ENCODE results near the gene GPR37L1.

The GPR37L1 gene

GRCh38 chr1:202133496-202133895, 10.8 kb downstream of the GPR37L1 start:
- Histone ChIP-seq H3K4me3 (ENCODE audit: low read depth, low read length) (no peak overlapping the region), H3K9me3 (ENCODE audit: control insufficient read depth, insufficient read depth, low read depth, low read length) (no peaks in the 10 kb centered on the region), H3K36me3 (ENCODE audit: control insufficient read depth in 2 of 2, insufficient read depth in 1 of 2, low read length in 2 of 2) (peaks cover 16 to 52% of the 10 kb centered on the region in 2 experiments), H3K27ac (ENCODE audit: extremely low read depth, low read depth, low read length) (no peak overlapping the region), H3K4me1 (ENCODE audit: control insufficient read depth, insufficient read depth, low read length) (no peaks in the 10 kb centered on the region)
- ChIA-PET POLR2A (no interaction called here), CTCF (interaction anchor here (3.1 kb wide), 1 partner anchor 10 kb away, joined by 16 read pairs; no protein-coding TSS in a partner anchor)
- TF ChIP-seq SETDB1 (IDR thresholded peaks at IDR 0.05; ENCODE audit: insufficient read length, low read length) (no peak), ZBTB17 (tag by site-specific recombination; IDR thresholded peaks at IDR 0.05) (no peak), ZBTB20 (tag by site-specific recombination; IDR thresholded peaks at IDR 0.05) (no peak), GLIS2 (tag by site-specific recombination; IDR thresholded peaks at IDR 0.05) (no peak), ZBTB1 (tag by site-specific recombination; IDR thresholded peaks at IDR 0.05) (no peak), ZNF404 (tag by site-specific recombination; IDR thresholded peaks at IDR 0.05) (no peak), ZNF529 (tag by site-specific recombination; IDR thresholded peaks at IDR 0.05; ENCODE audit: insufficient replicate concordance) (no peak), ZBTB44 (tag by site-specific recombination; IDR thresholded peaks at IDR 0.05) (no peak), ZNF394 (tag by site-specific recombination; IDR thresholded peaks at IDR 0.05; ENCODE audit: borderline replicate concordance) (no peak), GFI1B (tag by site-specific recombination; IDR thresholded peaks at IDR 0.05) (no peak), ZNF292 (tag by site-specific recombination; IDR thresholded peaks at IDR 0.05; ENCODE audit: borderline replicate concordance, low read depth) (no peak), GLI2 (tag by site-specific recombination; IDR thresholded peaks at IDR 0.05; ENCODE audit: borderline replicate concordance, low read depth) (no peak), ZNF341 (tag by site-specific recombination; IDR thresholded peaks at IDR 0.05; ENCODE audit: low read depth) (no peak), GLI4 (tag by site-specific recombination; IDR thresholded peaks at IDR 0.05) (no peak), ZNF791 (tag by site-specific recombination; IDR thresholded peaks at IDR 0.05) (no peak), ZNF302 (tag by site-specific recombination; IDR thresholded peaks at IDR 0.05; ENCODE audit: low read depth) (no peak), ZNF133 (tag by site-specific recombination; IDR thresholded peaks at IDR 0.05) (no peak), FEZF1 (tag by site-specific recombination; IDR thresholded peaks at IDR 0.05) (no peak)

GRCh38 chr1:202133989-202134388, 11.3 kb downstream of the GPR37L1 start:
- H3K36me3 ChIP-seq (ENCODE audit: control insufficient read depth in 2 of 2, insufficient read depth in 1 of 2, low read length in 2 of 2): peaks cover 16 to 54% of the 10 kb centered on the region in 2 experiments
- CTCF ChIA-PET: interaction anchor here (1.1 to 4.1 kb wide), 11 partner anchors 10 to 256 kb away, joined by 3 to 53 read pairs (median 16); partner anchors contain the start of genes ELF3 and GPR37L1
- POLR2A ChIA-PET: interaction anchor here (0.6 kb wide), 1 partner anchor 50 kb away, joined by 5 read pairs; no protein-coding TSS in a partner anchor
- TF ChIP-seq, protein P1, sequence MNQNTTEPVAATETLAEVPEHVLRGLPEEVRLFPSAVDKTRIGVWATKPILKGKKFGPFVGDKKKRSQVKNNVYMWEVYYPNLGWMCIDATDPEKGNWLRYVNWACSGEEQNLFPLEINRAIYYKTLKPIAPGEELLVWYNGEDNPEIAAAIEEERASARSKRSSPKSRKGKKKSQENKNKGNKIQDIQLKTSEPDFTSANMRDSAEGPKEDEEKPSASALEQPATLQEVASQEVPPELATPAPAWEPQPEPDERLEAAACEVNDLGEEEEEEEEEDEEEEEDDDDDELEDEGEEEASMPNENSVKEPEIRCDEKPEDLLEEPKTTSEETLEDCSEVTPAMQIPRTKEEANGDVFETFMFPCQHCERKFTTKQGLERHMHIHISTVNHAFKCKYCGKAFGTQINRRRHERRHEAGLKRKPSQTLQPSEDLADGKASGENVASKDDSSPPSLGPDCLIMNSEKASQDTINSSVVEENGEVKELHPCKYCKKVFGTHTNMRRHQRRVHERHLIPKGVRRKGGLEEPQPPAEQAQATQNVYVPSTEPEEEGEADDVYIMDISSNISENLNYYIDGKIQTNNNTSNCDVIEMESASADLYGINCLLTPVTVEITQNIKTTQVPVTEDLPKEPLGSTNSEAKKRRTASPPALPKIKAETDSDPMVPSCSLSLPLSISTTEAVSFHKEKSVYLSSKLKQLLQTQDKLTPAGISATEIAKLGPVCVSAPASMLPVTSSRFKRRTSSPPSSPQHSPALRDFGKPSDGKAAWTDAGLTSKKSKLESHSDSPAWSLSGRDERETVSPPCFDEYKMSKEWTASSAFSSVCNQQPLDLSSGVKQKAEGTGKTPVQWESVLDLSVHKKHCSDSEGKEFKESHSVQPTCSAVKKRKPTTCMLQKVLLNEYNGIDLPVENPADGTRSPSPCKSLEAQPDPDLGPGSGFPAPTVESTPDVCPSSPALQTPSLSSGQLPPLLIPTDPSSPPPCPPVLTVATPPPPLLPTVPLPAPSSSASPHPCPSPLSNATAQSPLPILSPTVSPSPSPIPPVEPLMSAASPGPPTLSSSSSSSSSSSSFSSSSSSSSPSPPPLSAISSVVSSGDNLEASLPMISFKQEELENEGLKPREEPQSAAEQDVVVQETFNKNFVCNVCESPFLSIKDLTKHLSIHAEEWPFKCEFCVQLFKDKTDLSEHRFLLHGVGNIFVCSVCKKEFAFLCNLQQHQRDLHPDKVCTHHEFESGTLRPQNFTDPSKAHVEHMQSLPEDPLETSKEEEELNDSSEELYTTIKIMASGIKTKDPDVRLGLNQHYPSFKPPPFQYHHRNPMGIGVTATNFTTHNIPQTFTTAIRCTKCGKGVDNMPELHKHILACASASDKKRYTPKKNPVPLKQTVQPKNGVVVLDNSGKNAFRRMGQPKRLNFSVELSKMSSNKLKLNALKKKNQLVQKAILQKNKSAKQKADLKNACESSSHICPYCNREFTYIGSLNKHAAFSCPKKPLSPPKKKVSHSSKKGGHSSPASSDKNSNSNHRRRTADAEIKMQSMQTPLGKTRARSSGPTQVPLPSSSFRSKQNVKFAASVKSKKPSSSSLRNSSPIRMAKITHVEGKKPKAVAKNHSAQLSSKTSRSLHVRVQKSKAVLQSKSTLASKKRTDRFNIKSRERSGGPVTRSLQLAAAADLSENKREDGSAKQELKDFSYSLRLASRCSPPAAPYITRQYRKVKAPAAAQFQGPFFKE (tag by site-specific recombination; IDR thresholded peaks at IDR 0.05; ENCODE audit: borderline replicate concordance): no peak
- TF ChIP-seq ZNF175 (tag by site-specific recombination; IDR thresholded peaks at IDR 0.05): no peak
- no peak for TF ChIP-seq ZNF521 (tag by site-specific recombination; IDR thresholded peaks at IDR 0.05)
- TF ChIP-seq ZNF155 (tag by site-specific recombination; IDR thresholded peaks at IDR 0.05): no peak
- TF ChIP-seq SCRT2 (tag by site-specific recombination; IDR thresholded peaks at IDR 0.05): no peak
- no peak for TF ChIP-seq ZNF133 (tag by site-specific recombination; IDR thresholded peaks at IDR 0.05)
- no peak for TF ChIP-seq ZNF677 (tag by site-specific recombination; IDR thresholded peaks at IDR 0.05)
- no peak for TF ChIP-seq ZNF530 (tag by site-specific recombination; IDR thresholded peaks at IDR 0.05; ENCODE audit: low read depth)
- TF ChIP-seq ZFP3 (tag by site-specific recombination; IDR thresholded peaks at IDR 0.05; ENCODE audit: low read depth): no peak
- no peak for TF ChIP-seq KLF8 (tag by site-specific recombination; IDR thresholded peaks at IDR 0.05)
- no peak for TF ChIP-seq ZNF2 (tag by site-specific recombination; IDR thresholded peaks at IDR 0.05)
- no peak for TF ChIP-seq ZNF202 (tag by site-specific recombination; IDR thresholded peaks at IDR 0.05; ENCODE audit: borderline replicate concordance)
- no peak for TF ChIP-seq ZNF596 (tag by site-specific recombination; IDR thresholded peaks at IDR 0.05)
- no peak for TF ChIP-seq KLF1 (tag by site-specific recombination; IDR thresholded peaks at IDR 0.05)
- no peak for TF ChIP-seq ZNF660 (tag by site-specific recombination; IDR thresholded peaks at IDR 0.05)

More at GRCh38 chr1:202133989-202134388, 11.3 kb downstream of the GPR37L1 start:
- Histone ChIP-seq H3K4me1 (ENCODE audit: control insufficient read depth, insufficient read depth, low read length) (no peaks in the 10 kb centered on the region), H3K27ac (ENCODE audit: extremely low read depth, low read depth, low read length) (no peak overlapping the region), H3K4me3 (ENCODE audit: low read depth, low read length) (no peak overlapping the region), H3K9me3 (ENCODE audit: control insufficient read depth, insufficient read depth, low read depth, low read length) (no peaks in the 10 kb centered on the region)
